ENCODE measurements around the gene PRKG2. TPM values are rescaled to one million over a fixed set of nuclear protein-coding genes. Genes with fewer than 3 reads are reported as not detected.

The PRKG2 gene
- total RNA-seq, 2 experiments from 2014 or later = 0.27 to 0.39 TPM

DNA sequence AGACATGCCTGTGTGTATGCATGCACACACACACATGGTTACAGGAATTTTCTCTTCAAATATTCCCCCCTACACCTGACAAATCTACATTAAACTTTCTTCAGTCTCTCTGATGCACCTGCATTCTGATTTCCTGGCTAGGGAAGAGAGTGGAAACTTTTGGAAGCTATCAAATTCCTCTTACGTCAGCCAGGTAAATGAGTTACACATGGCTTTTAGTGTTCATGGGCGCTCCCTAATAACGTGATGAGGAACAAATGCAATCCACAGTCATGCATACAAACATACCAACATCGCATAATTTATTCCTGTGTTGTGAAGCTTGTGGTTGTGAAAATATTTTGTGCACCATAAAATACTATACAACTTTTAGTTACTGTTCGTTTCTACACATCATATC, 149.6 kb downstream of the PRKG2 start:
- POLR2A ChIA-PET = no interaction called here
- Mint-ChIP-seq H3K9me3 (no peaks in the 10 kb centered on the region), H3K36me3 (ENCODE audit: low read depth) (no peaks in the 10 kb centered on the region), H3K4me3 (no peak overlapping the region), H3K27me3 (peaks cover 27% of the 10 kb centered on the region), H3K4me1 (ENCODE audit: low read depth) (no peaks in the 10 kb centered on the region), H3K27ac (no peak overlapping the region)
- DNase-seq (no peak), ATAC-seq (ENCODE audit: poor library complexity) (no peak)
- CTCF ChIA-PET = no interaction called here
- Histone ChIP-seq H3K4me3 (ENCODE audit: low read length) (no peak overlapping the region), H3K4me1 (ENCODE audit: insufficient read depth, low read length) (no peaks in the 10 kb centered on the region), H3K27me3 (ENCODE audit: control insufficient read depth in 1 of 2, insufficient read depth in 2 of 2, low read length in 2 of 2) (no peaks in the 10 kb centered on the region), H3K36me3 (ENCODE audit: insufficient read depth, low read length) (no peaks in the 10 kb centered on the region), H3K27ac (ENCODE audit: low read depth in 1 of 2, low read length in 2 of 2) (no peak overlapping the region), H3K9me3 (ENCODE audit: control insufficient read depth in 1 of 2, insufficient read depth in 1 of 2, low read length in 2 of 2) (no peaks in the 10 kb centered on the region)
- intact Hi-C loops (cut with DNase I, micrococcal nuclease) = no loop called here
- TF ChIP-seq, protein P1, sequence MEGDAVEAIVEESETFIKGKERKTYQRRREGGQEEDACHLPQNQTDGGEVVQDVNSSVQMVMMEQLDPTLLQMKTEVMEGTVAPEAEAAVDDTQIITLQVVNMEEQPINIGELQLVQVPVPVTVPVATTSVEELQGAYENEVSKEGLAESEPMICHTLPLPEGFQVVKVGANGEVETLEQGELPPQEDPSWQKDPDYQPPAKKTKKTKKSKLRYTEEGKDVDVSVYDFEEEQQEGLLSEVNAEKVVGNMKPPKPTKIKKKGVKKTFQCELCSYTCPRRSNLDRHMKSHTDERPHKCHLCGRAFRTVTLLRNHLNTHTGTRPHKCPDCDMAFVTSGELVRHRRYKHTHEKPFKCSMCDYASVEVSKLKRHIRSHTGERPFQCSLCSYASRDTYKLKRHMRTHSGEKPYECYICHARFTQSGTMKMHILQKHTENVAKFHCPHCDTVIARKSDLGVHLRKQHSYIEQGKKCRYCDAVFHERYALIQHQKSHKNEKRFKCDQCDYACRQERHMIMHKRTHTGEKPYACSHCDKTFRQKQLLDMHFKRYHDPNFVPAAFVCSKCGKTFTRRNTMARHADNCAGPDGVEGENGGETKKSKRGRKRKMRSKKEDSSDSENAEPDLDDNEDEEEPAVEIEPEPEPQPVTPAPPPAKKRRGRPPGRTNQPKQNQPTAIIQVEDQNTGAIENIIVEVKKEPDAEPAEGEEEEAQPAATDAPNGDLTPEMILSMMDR (IDR thresholded peaks at IDR 0.05) = no peak

DNA sequence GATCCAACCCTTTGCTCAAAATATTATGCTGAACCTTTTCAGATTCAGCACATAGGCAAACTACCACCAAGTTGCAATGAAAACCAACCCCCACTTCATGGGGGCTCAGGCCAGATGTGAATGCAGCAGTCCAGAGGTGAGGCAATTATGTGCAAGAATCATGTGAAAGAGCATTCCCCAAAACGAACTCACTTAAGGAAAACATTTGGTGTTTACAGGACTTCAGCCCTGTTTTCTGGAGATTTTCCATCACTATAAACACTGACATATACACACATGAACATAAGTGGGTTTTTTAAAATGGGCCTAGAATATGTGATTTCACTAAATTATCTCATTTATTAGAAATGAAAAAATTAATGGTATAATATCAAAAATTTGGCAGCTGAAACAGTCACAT, 153.0 kb downstream of the PRKG2 start:
- no peaks in the 10 kb centered on the region for H3K9me3 ChIP-seq (ENCODE audit: control insufficient read depth in 1 of 2, insufficient read depth in 1 of 2, low read length in 2 of 2)
- DNase-seq (no peak), ATAC-seq (ENCODE audit: poor library complexity) (no peak)
- H3K27me3 ChIP-seq (ENCODE audit: control insufficient read depth in 1 of 2, insufficient read depth in 2 of 2, low read length in 2 of 2) = no peaks in the 10 kb centered on the region
- TF ChIP-seq, protein P1 (IDR thresholded peaks at IDR 0.05) = no peak
- Mint-ChIP-seq H3K27ac (no peak overlapping the region), H3K27me3 (peaks cover 32% of the 10 kb centered on the region), H3K36me3 (ENCODE audit: low read depth) (no peaks in the 10 kb centered on the region), H3K9me3 (no peaks in the 10 kb centered on the region), H3K4me3 (no peak overlapping the region), H3K4me1 (ENCODE audit: low read depth) (no peaks in the 10 kb centered on the region)
- H3K4me1 ChIP-seq (ENCODE audit: insufficient read depth, low read length) = no peaks in the 10 kb centered on the region
- H3K4me3 ChIP-seq (ENCODE audit: low read length) = no peak overlapping the region
- ChIA-PET POLR2A (no interaction called here), CTCF (interaction anchor here (1.4 kb wide), 1 partner anchor 11 kb away, joined by 3 read pairs; no protein-coding TSS in a partner anchor)
- H3K27ac ChIP-seq (ENCODE audit: low read depth in 1 of 2, low read length in 2 of 2) = no peak overlapping the region
- H3K36me3 ChIP-seq (ENCODE audit: insufficient read depth, low read length) = no peaks in the 10 kb centered on the region
- intact Hi-C loops (cut with DNase I, micrococcal nuclease) = no loop called here

DNA sequence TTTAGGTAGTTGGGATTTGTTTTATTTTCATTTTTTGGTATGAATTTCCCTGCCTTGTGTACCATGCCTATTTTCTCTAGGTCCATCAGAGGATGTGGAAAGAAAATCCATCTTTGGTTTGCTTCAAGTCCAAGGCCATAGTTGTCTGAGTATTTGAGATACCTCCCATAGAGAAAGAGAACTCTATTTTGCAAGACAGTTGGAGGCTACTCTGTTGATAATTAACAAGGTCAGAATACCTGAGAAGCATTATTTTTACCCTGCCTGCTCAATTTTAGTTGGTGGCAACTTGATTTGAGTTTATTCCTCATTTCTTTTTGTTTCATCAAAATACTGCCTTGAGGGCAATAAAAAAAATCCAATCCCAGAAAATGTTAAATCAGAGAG, 153.7 kb downstream of the PRKG2 start:
- H3K27me3 ChIP-seq (ENCODE audit: control insufficient read depth in 1 of 2, insufficient read depth in 2 of 2, low read length in 2 of 2) = no peaks in the 10 kb centered on the region
- ChIA-PET POLR2A (no interaction called here), CTCF (no interaction called here)
- no peak overlapping the region for H3K27ac ChIP-seq (ENCODE audit: low read depth in 1 of 2, low read length in 2 of 2)
- TF ChIP-seq, protein P1 (IDR thresholded peaks at IDR 0.05) = no peak
- H3K36me3 ChIP-seq (ENCODE audit: insufficient read depth, low read length) = no peaks in the 10 kb centered on the region
- intact Hi-C loops (cut with DNase I, micrococcal nuclease) = no loop called here
- no peak for ATAC-seq (ENCODE audit: poor library complexity)
- no peaks in the 10 kb centered on the region for H3K36me3 Mint-ChIP-seq (ENCODE audit: low read depth)
- DNase-seq = no peak
- no peaks in the 10 kb centered on the region for H3K9me3 Mint-ChIP-seq
- H3K4me3 ChIP-seq (ENCODE audit: low read length) = no peak overlapping the region
- H3K4me3 Mint-ChIP-seq = no peak overlapping the region
- H3K9me3 ChIP-seq (ENCODE audit: control insufficient read depth in 1 of 2, insufficient read depth in 1 of 2, low read length in 2 of 2) = no peaks in the 10 kb centered on the region
- H3K4me1 ChIP-seq (ENCODE audit: insufficient read depth, low read length) = no peaks in the 10 kb centered on the region
- peaks cover 32% of the 10 kb centered on the region for H3K27me3 Mint-ChIP-seq
- H3K27ac Mint-ChIP-seq = no peak overlapping the region
- no peaks in the 10 kb centered on the region for H3K4me1 Mint-ChIP-seq (ENCODE audit: low read depth)
